Testis (tissue), 3 donors: ENCODE data around the gene EPDR1. TPM values are rescaled to one million over a fixed set of nuclear protein-coding genes. Genes with fewer than 3 reads are reported as not detected.

Experiments
- DNase-seq: peaks from one replicate; pipeline ENCODE4 v3.0.0-alpha.2; 2019
- H3K27ac ChIP-seq, 2 donors: fragments of 200-600 bp; sonication (generic); one replicate each; pipeline ENCODE4 v1.5.1; 2019
- H3K27me3 ChIP-seq: fragments of 200-600 bp; sonication (generic); one replicate; pipeline ENCODE4 v1.5.1; 2019
- H3K36me3 ChIP-seq: fragments of 200-600 bp; sonication (generic); one replicate; pipeline ENCODE4 v1.5.1; 2017; ENCODE audit warnings: low read depth; ENCODE audit errors: missing control alignments
- H3K4me1 ChIP-seq: fragments of 200-600 bp; sonication (generic); one replicate; pipeline ENCODE4 v1.5.1; 2019
- H3K4me3 ChIP-seq, 2 donors: fragments of 200-600 bp; sonication (generic); one replicate each; pipeline ENCODE4 v1.5.1; 2017 to 2019
- H3K9me3 ChIP-seq: fragments of 200-600 bp; sonication (generic); one replicate; pipeline ENCODE4 v1.5.1; 2017
- POLR2A ChIP-seq: fragments of 450-650 bp; IDR thresholded peaks from one replicate; pipeline ENCODE4 v1.6.1; 2017; ENCODE audit warnings: antibody characterized with exemption, mild to moderate bottlenecking, moderate library complexity
- WGBS, 2 donors: methylation state at CpG; one replicate each; pipeline ENCODE4 v1.1.5; 2018; 5-methylcytosine and 5-hydroxymethylcytosine counted together
- intact Hi-C: fragments of 100-400 bp; cut with DNase I; formaldehyde crosslinking; loops from one replicate; pipeline ENCODE4 v1.15.1; 2023; ENCODE audit warnings: low total_unique reads
- polyA plus RNA-seq: library from polyadenylated mRNA; stranded (reverse); fragments of 350-450 nt; fragmentation: Illumina TruSeq; extraction: RNeasy Lipid Tissue Mini Kit (QIAGEN cat#74804); gene quantifications from one replicate; pipeline ENCODE4 v1.2.3, GENCODE V29; 2014; ENCODE audit warnings: low read depth, low replicate concordance; ENCODE audit not compliant: insufficient read depth
- total RNA-seq, 2 donors: library from RNA; depleted of rRNA; stranded (reverse); fragments of >200 nt; gene quantifications; one replicate each; pipeline ENCODE4 v1.2.3, GENCODE V29; 2016
- TF ChIP-seq, protein P1 (sequence below), 3 experiments: fragments of 450-650 bp in 2 of 3; fragments of 200-600 bp in 1 of 3; sonication (generic) in 1 of 3; IDR thresholded peaks; one replicate each; pipeline ENCODE4 v1.5.1; 2016 to 2019; ENCODE audit warnings: antibody characterized with exemption in 3 of 3, mild to moderate bottlenecking in 2 of 3, moderate library complexity in 1 of 3

Gene EPDR1
- total and polyA plus RNA-seq, 3 donors from 2014 or later, result 30.4 to 34.8 (median 33.9) TPM

DNA sequence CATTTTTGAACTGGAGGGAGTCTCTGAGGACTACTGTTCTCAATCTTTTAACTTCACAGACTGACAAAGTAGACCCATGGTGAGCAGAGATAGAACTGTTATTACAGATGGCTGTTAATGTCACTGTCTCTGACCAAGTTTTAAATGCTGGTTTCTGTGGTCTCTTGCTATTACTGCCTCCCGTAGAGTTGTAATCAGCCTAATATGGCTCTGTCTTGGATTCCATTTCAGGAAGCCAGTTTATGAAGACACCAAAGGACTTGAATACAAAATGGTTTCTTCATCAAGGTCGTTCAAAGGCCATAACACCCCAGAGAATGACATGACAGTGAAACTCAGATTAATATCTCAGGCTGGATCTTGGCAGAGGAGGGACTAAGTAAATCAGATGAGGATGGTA is 7.7 kb upstream of the EPDR1 start:
- peak overlapping the region in 1 of 2 donors; percentile 12 for H3K27ac ChIP-seq
- intact Hi-C loops, result no loop called here
- no peaks in the 10 kb centered on the region for H3K9me3 ChIP-seq
- H3K36me3 ChIP-seq, result no peaks in the 10 kb centered on the region
- no peak for DNase-seq
- 52 to 64% methylated on average over 2 of the region's 2 CpGs for WGBS, 2 donors
- no peaks in the 10 kb centered on the region for H3K27me3 ChIP-seq
- no peak overlapping the region for H3K4me3 ChIP-seq
- no peaks in the 10 kb centered on the region for H3K4me1 ChIP-seq
- TF ChIP-seq POLR2A, result no peak
- TF ChIP-seq, protein P1, sequence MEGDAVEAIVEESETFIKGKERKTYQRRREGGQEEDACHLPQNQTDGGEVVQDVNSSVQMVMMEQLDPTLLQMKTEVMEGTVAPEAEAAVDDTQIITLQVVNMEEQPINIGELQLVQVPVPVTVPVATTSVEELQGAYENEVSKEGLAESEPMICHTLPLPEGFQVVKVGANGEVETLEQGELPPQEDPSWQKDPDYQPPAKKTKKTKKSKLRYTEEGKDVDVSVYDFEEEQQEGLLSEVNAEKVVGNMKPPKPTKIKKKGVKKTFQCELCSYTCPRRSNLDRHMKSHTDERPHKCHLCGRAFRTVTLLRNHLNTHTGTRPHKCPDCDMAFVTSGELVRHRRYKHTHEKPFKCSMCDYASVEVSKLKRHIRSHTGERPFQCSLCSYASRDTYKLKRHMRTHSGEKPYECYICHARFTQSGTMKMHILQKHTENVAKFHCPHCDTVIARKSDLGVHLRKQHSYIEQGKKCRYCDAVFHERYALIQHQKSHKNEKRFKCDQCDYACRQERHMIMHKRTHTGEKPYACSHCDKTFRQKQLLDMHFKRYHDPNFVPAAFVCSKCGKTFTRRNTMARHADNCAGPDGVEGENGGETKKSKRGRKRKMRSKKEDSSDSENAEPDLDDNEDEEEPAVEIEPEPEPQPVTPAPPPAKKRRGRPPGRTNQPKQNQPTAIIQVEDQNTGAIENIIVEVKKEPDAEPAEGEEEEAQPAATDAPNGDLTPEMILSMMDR (IDR thresholded peaks at IDR 0.05), result no peak

DNA sequence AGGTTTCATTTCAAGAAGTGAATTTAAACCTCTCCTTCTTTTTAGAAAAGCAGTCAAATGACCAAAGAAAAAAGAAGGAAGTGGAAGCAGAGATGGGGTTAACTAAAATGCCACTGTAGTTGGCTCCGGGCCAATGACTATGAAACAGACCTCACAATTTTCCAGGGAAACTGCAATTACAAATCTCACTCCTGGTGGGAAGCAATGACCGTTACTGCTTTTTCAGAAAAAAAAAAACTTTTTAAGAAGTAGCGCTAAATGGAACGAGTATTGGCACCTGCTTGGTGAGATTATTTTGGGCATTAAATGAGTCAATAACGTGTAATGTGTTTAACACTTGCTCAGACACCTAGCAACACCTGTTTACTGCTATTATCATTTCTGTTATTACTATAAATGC is 5.0 kb upstream of the EPDR1 start:
- Histone ChIP-seq H3K4me1 (no peaks in the 10 kb centered on the region), H3K27ac (peak overlapping the region in 1 of 2 donors; percentile 85), H3K27me3 (no peaks in the 10 kb centered on the region), H3K36me3 (no peaks in the 10 kb centered on the region), H3K4me3 (peak overlapping the region; percentile 66 to 74), H3K9me3 (no peaks in the 10 kb centered on the region)
- 13% methylated on average over 5 of the region's 5 CpGs for WGBS, 2 donors
- TF ChIP-seq POLR2A, result no peak
- TF ChIP-seq, protein P1 (IDR thresholded peaks at IDR 0.05), result no peak
- intact Hi-C loops, result no loop called here
- no peak for DNase-seq

- TF ChIP-seq POLR2A, result no peak
- TF ChIP-seq, protein P1 (IDR thresholded peaks at IDR 0.05), result no peak
- intact Hi-C loops, result no loop called here
- H3K27me3 ChIP-seq, result no peaks in the 10 kb centered on the region
- peak overlapping the region; percentile 60 to 85 for H3K27ac ChIP-seq
- WGBS, 2 donors, result 1 to 5% methylated on average over 10 to 51 of the region's 57 CpGs
- H3K9me3 ChIP-seq, result no peaks in the 10 kb centered on the region
- H3K36me3 ChIP-seq, result no peaks in the 10 kb centered on the region
- H3K4me1 ChIP-seq, result no peaks in the 10 kb centered on the region
- H3K4me3 ChIP-seq, result peak overlapping the region; percentile 66 to 74
- peak; percentile 30 for DNase-seq
Measured at GRCh38 chr7:37916017-37916672, 4.3 kb upstream of the EPDR1 start.

GRCh38 chr7:37916673-37917660 is 3.5 kb upstream of the EPDR1 start, which contains the start of gene SFRP4:
Gene SFRP4, minus strand, starts transcription at chr7:37916817. Its CDS starts 280 bp downstream, at chr7:37916537.
- no peaks in the 10 kb centered on the region for H3K4me1 ChIP-seq
- WGBS, 2 donors, result 1% methylated on average over 12 to 46 of the region's 46 CpGs
- intact Hi-C loops, result no loop called here

More at GRCh38 chr7:37916673-37917660, 3.5 kb upstream of the EPDR1 start, which contains the start of gene SFRP4:
- no peak for TF ChIP-seq POLR2A
- TF ChIP-seq, protein P1 (IDR thresholded peaks at IDR 0.05), result peak; percentile 44 to 65 (median 59)
- H3K4me3 ChIP-seq, result peak within 1 kb of the TSS; percentile 66 to 74
- no peaks in the 10 kb centered on the region for H3K27me3 ChIP-seq
- peak within 1 kb of the TSS; percentile 60 to 85 for H3K27ac ChIP-seq
- no peaks in the 10 kb centered on the region for H3K9me3 ChIP-seq
- peak; percentile 65 for DNase-seq
- H3K36me3 ChIP-seq, result no peaks in the 10 kb centered on the region
